RWPE2 (cell line): ENCODE data around the gene ADAMTS3.
"Not testable (repeated sequence)": the region's sequence is repeated elsewhere in the genome, so short reads cannot be mapped to it uniquely, and the experiment has no call there.

Experiments used
- ATAC-seq: fragments of 200-7000 bp; cut with Tn5 transposase; 3 replicates; pipeline ENCODE4 v1.9.1; 2021; ENCODE audit warnings: low read depth
- DNase-seq: peaks from one replicate; pipeline ENCODE4 v3.0.0-alpha.2; 2020; ENCODE audit warnings: low spot score
- H3K27ac ChIP-seq: fragments of 450-650 bp; 2 replicates; pipeline ENCODE4 v1.5.1; 2017; ENCODE audit warnings: mild to moderate bottlenecking; ENCODE audit not compliant: poor library complexity, severe bottlenecking
- H3K27me3 ChIP-seq: fragments of 250-450 bp; sonication (Bioruptor Pico); 2 replicates; pipeline ENCODE4 v1.5.1; 2021; ENCODE audit warnings: mild to moderate bottlenecking, moderate library complexity; ENCODE audit not compliant: insufficient read depth, poor library complexity, severe bottlenecking
- H3K36me3 ChIP-seq: fragments of 250-450 bp; sonication (Bioruptor Pico); 2 replicates; pipeline ENCODE4 v1.5.1; 2020; ENCODE audit warnings: low read depth, mild to moderate bottlenecking, moderate library complexity
- H3K4me1 ChIP-seq: fragments of 250-450 bp; sonication (Bioruptor Pico); 2 replicates; pipeline ENCODE4 v1.5.1; 2021; ENCODE audit warnings: mild to moderate bottlenecking, moderate library complexity; ENCODE audit not compliant: insufficient read depth, poor library complexity, severe bottlenecking
- H3K4me3 ChIP-seq: fragments of 250-450 bp; sonication (Bioruptor Pico); 2 replicates; pipeline ENCODE4 v1.5.1; 2021; ENCODE audit warnings: mild to moderate bottlenecking, moderate library complexity; ENCODE audit not compliant: severe bottlenecking
- H3K9me3 ChIP-seq: fragments of 250-450 bp; sonication (Bioruptor Pico); 2 replicates; pipeline ENCODE4 v1.5.1; 2021; ENCODE audit warnings: mild to moderate bottlenecking, moderate library complexity; ENCODE audit not compliant: severe bottlenecking
- TF ChIP-seq, protein P1 (sequence below): fragments of 450-650 bp; IDR thresholded peaks from one replicate; pipeline ENCODE4 v1.5.1; 2017; ENCODE audit warnings: mild to moderate bottlenecking, moderate library complexity; ENCODE audit not compliant: poor library complexity, severe bottlenecking

Gene ADAMTS3

GRCh38 chr4:72555377-72555831 is 13.6 kb downstream of the ADAMTS3 start:
- H3K27me3 ChIP-seq, result peaks cover 1% of the 10 kb centered on the region
- no peak overlapping the region for H3K27ac ChIP-seq
- H3K4me3 ChIP-seq, result no peak overlapping the region
- H3K36me3 ChIP-seq, result no peaks in the 10 kb centered on the region
- TF ChIP-seq, protein P1, sequence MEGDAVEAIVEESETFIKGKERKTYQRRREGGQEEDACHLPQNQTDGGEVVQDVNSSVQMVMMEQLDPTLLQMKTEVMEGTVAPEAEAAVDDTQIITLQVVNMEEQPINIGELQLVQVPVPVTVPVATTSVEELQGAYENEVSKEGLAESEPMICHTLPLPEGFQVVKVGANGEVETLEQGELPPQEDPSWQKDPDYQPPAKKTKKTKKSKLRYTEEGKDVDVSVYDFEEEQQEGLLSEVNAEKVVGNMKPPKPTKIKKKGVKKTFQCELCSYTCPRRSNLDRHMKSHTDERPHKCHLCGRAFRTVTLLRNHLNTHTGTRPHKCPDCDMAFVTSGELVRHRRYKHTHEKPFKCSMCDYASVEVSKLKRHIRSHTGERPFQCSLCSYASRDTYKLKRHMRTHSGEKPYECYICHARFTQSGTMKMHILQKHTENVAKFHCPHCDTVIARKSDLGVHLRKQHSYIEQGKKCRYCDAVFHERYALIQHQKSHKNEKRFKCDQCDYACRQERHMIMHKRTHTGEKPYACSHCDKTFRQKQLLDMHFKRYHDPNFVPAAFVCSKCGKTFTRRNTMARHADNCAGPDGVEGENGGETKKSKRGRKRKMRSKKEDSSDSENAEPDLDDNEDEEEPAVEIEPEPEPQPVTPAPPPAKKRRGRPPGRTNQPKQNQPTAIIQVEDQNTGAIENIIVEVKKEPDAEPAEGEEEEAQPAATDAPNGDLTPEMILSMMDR, result no peak
- ATAC-seq (no peak), DNase-seq (no peak)
- no peaks in the 10 kb centered on the region for H3K4me1 ChIP-seq
- no peaks in the 10 kb centered on the region for H3K9me3 ChIP-seq

DNA sequence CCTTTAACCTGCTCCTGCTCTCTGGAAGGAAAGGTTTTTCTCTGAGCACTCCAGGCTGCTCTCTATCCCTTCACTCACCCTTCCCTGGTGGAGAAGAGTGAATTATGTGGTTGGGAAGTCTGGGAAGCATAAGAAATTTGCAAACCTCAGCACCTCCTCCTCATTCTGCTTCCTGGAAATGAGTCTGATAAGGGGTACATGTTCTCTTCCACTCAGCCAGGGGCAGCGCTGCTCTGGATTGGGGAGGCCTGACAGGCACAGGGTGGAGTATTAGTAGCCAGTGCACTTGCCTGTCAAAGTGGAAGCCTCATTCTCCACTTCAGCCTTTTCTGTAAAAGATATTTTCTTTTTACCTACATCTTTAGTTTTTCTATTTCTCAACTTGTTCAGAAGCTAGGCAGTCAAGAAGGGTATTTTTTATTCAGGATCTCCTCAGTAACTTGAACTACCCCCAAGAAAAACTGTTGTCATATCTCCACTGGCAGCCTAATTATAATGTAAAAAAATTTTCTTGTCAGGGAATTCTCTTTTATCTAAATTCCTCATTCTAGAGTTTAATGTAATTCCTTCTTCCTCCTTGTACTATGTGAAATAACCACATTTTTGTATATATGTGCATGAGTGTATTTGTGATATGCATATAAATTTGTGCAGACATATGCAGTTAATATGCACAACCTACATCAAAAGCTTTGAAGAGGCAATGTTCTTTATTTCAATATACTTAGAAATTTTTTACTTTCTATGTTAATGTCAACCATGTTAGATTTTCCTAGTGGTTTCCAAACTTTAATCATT is 15.3 kb downstream of the ADAMTS3 start:
- ATAC-seq (no peak), DNase-seq (no peak)
- TF ChIP-seq, protein P1, result no peak
- no peak overlapping the region for H3K27ac ChIP-seq
- H3K9me3 ChIP-seq, result no peaks in the 10 kb centered on the region
- no peaks in the 10 kb centered on the region for H3K36me3 ChIP-seq
- no peak overlapping the region for H3K4me3 ChIP-seq
- peaks cover 2% of the 10 kb centered on the region for H3K27me3 ChIP-seq
- no peaks in the 10 kb centered on the region for H3K4me1 ChIP-seq

- Histone ChIP-seq H3K9me3 (no peaks in the 10 kb centered on the region), H3K4me3 (no peak overlapping the region), H3K27me3 (peaks cover 7% of the 10 kb centered on the region), H3K36me3 (no peaks in the 10 kb centered on the region), H3K27ac (no peak overlapping the region), H3K4me1 (no peaks in the 10 kb centered on the region)
- DNase-seq (no peak), ATAC-seq (no peak)
- TF ChIP-seq, protein P1, result no peak
Observed at GRCh38 chr4:72552447-72552846, 16.6 kb downstream of the ADAMTS3 start.

- ATAC-seq (no peak), DNase-seq (no peak)
- H3K9me3 ChIP-seq, result no peaks in the 10 kb centered on the region
- H3K4me1 ChIP-seq, result no peaks in the 10 kb centered on the region
- no peak overlapping the region for H3K4me3 ChIP-seq
- no peaks in the 10 kb centered on the region for H3K36me3 ChIP-seq
- no peak overlapping the region for H3K27ac ChIP-seq
- H3K27me3 ChIP-seq, result peaks cover 7% of the 10 kb centered on the region
- TF ChIP-seq, protein P1, result no peak
Observed at GRCh38 chr4:72546456-72546855, 22.6 kb downstream of the ADAMTS3 start.

DNA sequence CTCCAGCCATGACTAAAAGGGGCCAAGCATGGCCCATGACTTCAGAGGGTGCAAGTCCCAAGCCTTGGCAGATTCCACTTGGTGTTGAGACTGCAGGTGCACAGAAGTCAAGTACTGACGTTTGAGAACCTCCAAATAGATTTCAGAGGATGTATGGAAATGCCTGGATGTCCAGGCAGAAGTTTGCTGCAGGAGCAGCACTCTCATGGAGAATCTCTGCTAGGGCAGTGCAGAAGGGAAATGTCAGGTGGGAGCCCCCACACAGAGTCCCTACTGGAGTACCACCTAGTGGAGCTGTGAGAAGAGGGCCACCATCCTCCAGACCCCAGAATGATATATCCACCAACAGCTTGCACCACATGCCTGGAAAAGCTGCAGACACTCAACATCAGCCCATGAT is 28.3 kb downstream of the ADAMTS3 start:
- ATAC-seq, H3K27me3 ChIP-seq, H3K4me3 ChIP-seq, H3K4me1 ChIP-seq, H3K36me3 ChIP-seq, DNase-seq, H3K9me3 ChIP-seq, H3K27ac ChIP-seq: not testable (repeated sequence)
